HepG2 (cell line): ENCODE results near the gene HBA2. TPM values are rescaled to one million over a fixed set of nuclear protein-coding genes. Genes with fewer than 3 reads are reported as not detected.
A peak's percentile ranks its signal among the peaks of the same experiment; 100 is the strongest.

Source experiments
- ATAC-seq: fragments of 200-7000 bp; cut with Tn5 transposase; 3 replicates; pipeline ENCODE4 v1.9.1; 2020; ENCODE audit warnings: mild to moderate bottlenecking, moderate library complexity
- BruUV-seq: library from RNA; stranded (reverse); fragments of 400-500 nt; replicated peaks from 2 replicates; lab custom pipeline; 2021; lab: Mats Ljungman, UMichigan
- CTCF ChIA-PET: fragments of 300-600 bp; formaldehyde crosslinking; extraction: SDS; loops from one replicate; lab custom pipeline; 2021; ENCODE audit warnings: low total read pairs, inconsistent platforms, low intra/inter-chr PET ratio; lab: Yijun Ruan, JAX
- POLR2A ChIA-PET: fragments of 350-600 bp; sonication (Branson Sonifier 250); formaldehyde crosslinking; loops from one replicate; lab custom pipeline; 2020; ENCODE audit warnings: antibody characterized with exemption, inconsistent platforms; lab: Yijun Ruan, JAX
- DNase-seq: peaks from one replicate; pipeline ENCODE4 v3.0.0-alpha.2; 2015; ENCODE audit warnings: low spot score
- FAIRE-seq: peaks from 3 replicates; lab custom pipeline; 2011; peaks lifted over from hg19 to GRCh38; lab: Jason Lieb, UNC
- H2AFZ ChIP-seq: one replicate; pipeline ENCODE4 v1.6.1; 2011; ENCODE audit warnings: low read length, inconsistent platforms
- H3K27ac ChIP-seq: fragments of 300-600 bp; 3 replicates; pipeline ENCODE4 v1.8.0; 2011; ENCODE audit warnings: mixed run types, mild to moderate bottlenecking, mixed read lengths, low read length, inconsistent platforms; ENCODE audit not compliant: insufficient read depth; ENCODE audit errors: extremely low read length
- H3K27me3 ChIP-seq, 2 experiments: fragments of 200-600 bp in 1 of 2; 2 replicates in 1 of 2; 3 replicates in 1 of 2; pipeline versions ENCODE4 v1.6.0 to v1.8.0; 2011; ENCODE audit warnings: low read length in 2 of 2, mild to moderate bottlenecking in 2 of 2, moderate library complexity in 2 of 2, inconsistent platforms in 1 of 2; ENCODE audit not compliant: insufficient read depth in 2 of 2, control insufficient read depth in 1 of 2
- H3K36me3 ChIP-seq, 2 experiments: fragments of 200-600 bp in 1 of 2; replicated peaks in 1 of 2; 2 replicates in 1 of 2; 3 replicates in 1 of 2; pipeline versions ENCODE4 v1.5.1 to v1.8.0; 2011; ENCODE audit warnings: low read length in 2 of 2, inconsistent platforms in 1 of 2; ENCODE audit not compliant: insufficient read depth in 2 of 2, control insufficient read depth in 1 of 2
- H3K4me1 ChIP-seq: 2 replicates; pipeline ENCODE4 v1.5.1; 2012; ENCODE audit warnings: low read length, inconsistent platforms; ENCODE audit not compliant: insufficient read depth
- H3K4me2 ChIP-seq: 2 replicates; pipeline ENCODE4 v1.6.0; 2011; ENCODE audit warnings: low read depth, low read length, inconsistent platforms
- H3K4me3 ChIP-seq, 3 experiments: fragments of 200-600 bp in 1 of 3; sonication (generic), shearing (Covaris generic) in 1 of 3; replicated peaks in 1 of 3; 2 replicates each; pipeline ENCODE4 v1.5.1; 2011 to 2016; ENCODE audit warnings: low read length in 3 of 3, inconsistent platforms in 2 of 3, low read depth in 2 of 3, mild to moderate bottlenecking in 2 of 3, control low read depth in 1 of 3, mixed read lengths in 1 of 3; ENCODE audit not compliant: insufficient read depth in 1 of 3
- H3K79me2 ChIP-seq: one replicate; pipeline ENCODE4 v1.6.1; 2011; ENCODE audit warnings: low read length, inconsistent platforms; ENCODE audit not compliant: insufficient read depth
- H3K9ac ChIP-seq: 2 replicates; pipeline ENCODE4 v1.6.0; 2011; ENCODE audit warnings: mild to moderate bottlenecking, low read depth, low read length, inconsistent platforms; ENCODE audit not compliant: insufficient read depth
- H3K9me3 ChIP-seq: 2 replicates; pipeline ENCODE4 v1.5.1; 2012; ENCODE audit warnings: mild to moderate bottlenecking, low read length
- H4K20me1 ChIP-seq: 2 replicates; pipeline ENCODE4 v1.6.0; 2011; ENCODE audit warnings: inconsistent platforms, mild to moderate bottlenecking, low read length, moderate library complexity; ENCODE audit not compliant: insufficient read depth
- DR1 ChIP-seq: sonication (generic); formaldehyde crosslinking; IDR thresholded peaks from 2 replicates; pipeline ENCODE4 v1.8.0; 2021; ENCODE audit warnings: mild to moderate bottlenecking, missing genetic modification reagents, inconsistent platforms
- ETV6 ChIP-seq: sonication (generic); formaldehyde crosslinking; conservative IDR thresholded peaks from 2 replicates; pipeline ENCODE4 v1.4.0; 2020; ENCODE audit warnings: missing genetic modification reagents
- FOSL2 ChIP-seq: sonication (generic); formaldehyde crosslinking; IDR thresholded peaks from 2 replicates; pipeline ENCODE4 v1.4.0; 2020; ENCODE audit warnings: missing genetic modification reagents
- LCORL ChIP-seq, 2 experiments: fragments of 450-650 bp in 1 of 2; sonication (generic) in 1 of 2; formaldehyde crosslinking in 1 of 2; IDR thresholded peaks; 2 replicates each; pipeline versions ENCODE4 v1.5.0 to v1.6.1; 2017 to 2020; ENCODE audit warnings: antibody characterized with exemption in 1 of 2, missing genetic modification reagents in 1 of 2
- MATR3 ChIP-seq: sonication (generic); formaldehyde crosslinking; IDR thresholded peaks from 2 replicates; pipeline ENCODE4 v1.4.0; 2020; ENCODE audit warnings: missing genetic modification reagents
- MAZ ChIP-seq, 2 experiments: sonication (generic) in 1 of 2; formaldehyde crosslinking in 1 of 2; IDR thresholded peaks; 2 replicates each; pipeline versions ENCODE4 v1.5.0 to v1.6.1; 2012 to 2020; ENCODE audit warnings: low read depth in 2 of 2, mild to moderate bottlenecking in 2 of 2, borderline replicate concordance in 1 of 2, improper control_type of control experiment in 1 of 2, low read length in 1 of 2, missing genetic modification reagents in 1 of 2, moderate library complexity in 1 of 2
- MED8 ChIP-seq: sonication (generic); formaldehyde crosslinking; IDR thresholded peaks from 2 replicates; pipeline ENCODE4 v1.8.1; 2023; ENCODE audit warnings: mild to moderate bottlenecking, missing genetic modification reagents; ENCODE audit not compliant: insufficient replicate concordance
- NR1H2 ChIP-seq: sonication (generic); formaldehyde crosslinking; IDR thresholded peaks from 2 replicates; pipeline ENCODE4 v1.8.1; 2022; ENCODE audit warnings: low read depth, missing genetic modification reagents, borderline replicate concordance
- NRL ChIP-seq: sonication (generic); formaldehyde crosslinking; IDR thresholded peaks from 2 replicates; pipeline ENCODE4 v1.5.0; 2020; ENCODE audit warnings: missing genetic modification reagents, mild to moderate bottlenecking, moderate library complexity, borderline replicate concordance
- PAF1 ChIP-seq: IDR thresholded peaks from 2 replicates; pipeline ENCODE4 v1.6.1; 2016; ENCODE audit warnings: missing genetic modification reagents, missing compliant biosample characterization
- RAD51 ChIP-seq: fragments of 450-650 bp; IDR thresholded peaks from 2 replicates; pipeline ENCODE4 v1.6.1; 2016; ENCODE audit warnings: borderline replicate concordance
- REPIN1 ChIP-seq: sonication (generic); formaldehyde crosslinking; IDR thresholded peaks from 2 replicates; pipeline ENCODE4 v1.8.0; 2022; ENCODE audit warnings: missing genetic modification reagents, low read depth, mild to moderate bottlenecking, borderline replicate concordance
- TCF7L2 ChIP-seq: IDR thresholded peaks from 2 replicates; pipeline ENCODE4 v1.6.1; 2011; ENCODE audit warnings: mild to moderate bottlenecking, low read depth, low read length, moderate library complexity
- WIZ ChIP-seq: sonication (generic); formaldehyde crosslinking; IDR thresholded peaks from 2 replicates; pipeline ENCODE4 v1.5.1; 2020; ENCODE audit warnings: mild to moderate bottlenecking, missing genetic modification reagents
- ZFP41 ChIP-seq: sonication (generic); formaldehyde crosslinking; IDR thresholded peaks from 2 replicates; pipeline ENCODE4 v1.4.0; 2020; ENCODE audit warnings: mild to moderate bottlenecking, missing genetic modification reagents, borderline replicate concordance
- ZSCAN21 ChIP-seq: sonication (generic); formaldehyde crosslinking; IDR thresholded peaks from 2 replicates; pipeline ENCODE4 v1.8.0; 2022; ENCODE audit warnings: mild to moderate bottlenecking, missing genetic modification reagents, moderate library complexity, borderline replicate concordance
- WGBS: methylation state at CpG from one replicate; pipeline ENCODE4 v1.1.6; 2017; ENCODE audit warnings: low lambda C conversion rate; 5-methylcytosine and 5-hydroxymethylcytosine counted together
- in situ Hi-C: cut with HindIII; loops from 2 replicates; pipeline ENCODE4 v1.10.0; 2017; ENCODE audit warnings: low pct_unique_long_range_greater_than_20kb; ENCODE audit not compliant: extremely low pct_ligation_motif_present
- intact Hi-C: fragments of 100-400 bp; cut with micrococcal nuclease; formaldehyde crosslinking; loops from one replicate; pipeline ENCODE4 v1.10.0; 2022; ENCODE audit not compliant: unreplicated experiment
- polyA plus RNA-seq, 8 experiments: library from polyadenylated mRNA; depleted of rRNA in 3 of 8; stranded (reverse) in 7 of 8; unstranded in 1 of 8; fragments of >200 nt; fragmentation: Illumina TruSeq in 4 of 8; extraction: Trizol in 4 of 8; gene quantifications; 2 replicates each; pipeline versions ENCODE4 v1.2.1 to v1.2.3, GENCODE V29; 2011 to 2016; ENCODE audit warnings: low read depth in 4 of 8, missing spikeins in 1 of 8, mixed read lengths in 1 of 8; ENCODE audit not compliant: insufficient read depth in 1 of 8
- total RNA-seq, 5 experiments: library from RNA; depleted of rRNA; stranded (reverse); fragments of >200 nt; fragmentation: Illumina TruSeq; extraction: Trizol; gene quantifications; 2 replicates each; pipeline ENCODE4 v1.2.3, GENCODE V29; 2016; ENCODE audit warnings: low read depth in 1 of 5
- TF ChIP-seq, protein P1 (sequence below): sonication (generic); formaldehyde crosslinking; IDR thresholded peaks from 2 replicates; pipeline ENCODE4 v1.5.0; 2020; ENCODE audit warnings: missing genetic modification reagents
- TF ChIP-seq, protein P2 (sequence below): sonication (generic); formaldehyde crosslinking; IDR thresholded peaks from 2 replicates; pipeline ENCODE4 v1.8.1; 2023; ENCODE audit warnings: mild to moderate bottlenecking, missing genetic modification reagents
- TF ChIP-seq, protein P3 (sequence below): sonication (generic); formaldehyde crosslinking; IDR thresholded peaks from 2 replicates; pipeline ENCODE4 v1.5.1; 2020; ENCODE audit warnings: missing genetic modification reagents, mild to moderate bottlenecking, borderline replicate concordance

HBA2 gene
- total and polyA plus RNA-seq, 2 of the 13 experiments (the other 11 are each of a cell fraction or from before 2014, with no cell fraction given): not detected

DNA sequence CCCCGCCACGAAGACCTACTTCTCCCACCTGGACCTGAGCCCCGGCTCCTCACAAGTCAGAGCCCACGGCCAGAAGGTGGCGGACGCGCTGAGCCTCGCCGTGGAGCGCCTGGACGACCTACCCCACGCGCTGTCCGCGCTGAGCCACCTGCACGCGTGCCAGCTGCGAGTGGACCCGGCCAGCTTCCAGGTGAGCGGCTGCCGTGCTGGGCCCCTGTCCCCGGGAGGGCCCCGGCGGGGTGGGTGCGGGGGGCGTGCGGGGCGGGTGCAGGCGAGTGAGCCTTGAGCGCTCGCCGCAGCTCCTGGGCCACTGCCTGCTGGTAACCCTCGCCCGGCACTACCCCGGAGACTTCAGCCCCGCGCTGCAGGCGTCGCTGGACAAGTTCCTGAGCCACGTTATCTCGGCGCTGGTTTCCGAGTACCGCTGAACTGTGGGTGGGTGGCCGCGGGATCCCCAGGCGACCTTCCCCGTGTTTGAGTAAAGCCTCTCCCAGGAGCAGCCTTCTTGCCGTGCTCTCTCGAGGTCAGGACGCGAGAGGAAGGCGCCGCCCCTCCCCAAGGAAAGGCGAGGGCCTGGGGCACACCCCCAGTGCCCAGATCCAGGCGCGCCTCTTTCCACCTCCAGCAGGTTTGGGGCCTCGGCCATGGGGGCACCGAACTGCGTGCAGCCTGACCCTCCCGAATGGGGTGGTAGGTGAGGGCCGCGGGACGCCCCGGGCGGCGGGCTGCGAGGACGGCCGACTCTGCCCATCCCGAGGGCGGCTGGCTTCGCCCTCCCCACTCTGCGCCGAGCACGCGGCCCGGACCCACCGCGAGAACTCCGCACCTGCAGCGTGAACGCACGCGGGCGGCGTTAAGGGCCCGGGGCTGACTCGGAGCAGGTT is 8.2 kb downstream of the HBA2 start (continued):
- TF ChIP-seq DR1 (CRISPR knock-in tag) (peak; percentile 81), WIZ (CRISPR knock-in tag) (peak; percentile 78; the same call in 1 of the 2 replicates), FOSL2 (CRISPR knock-in tag) (no peak), NR1H2 (peak; percentile 98; the same call in 1 of the 2 replicates), REPIN1 (peak; percentile 98), ZFP41 (CRISPR knock-in tag) (peak; percentile 98)
- TF ChIP-seq, protein P1, sequence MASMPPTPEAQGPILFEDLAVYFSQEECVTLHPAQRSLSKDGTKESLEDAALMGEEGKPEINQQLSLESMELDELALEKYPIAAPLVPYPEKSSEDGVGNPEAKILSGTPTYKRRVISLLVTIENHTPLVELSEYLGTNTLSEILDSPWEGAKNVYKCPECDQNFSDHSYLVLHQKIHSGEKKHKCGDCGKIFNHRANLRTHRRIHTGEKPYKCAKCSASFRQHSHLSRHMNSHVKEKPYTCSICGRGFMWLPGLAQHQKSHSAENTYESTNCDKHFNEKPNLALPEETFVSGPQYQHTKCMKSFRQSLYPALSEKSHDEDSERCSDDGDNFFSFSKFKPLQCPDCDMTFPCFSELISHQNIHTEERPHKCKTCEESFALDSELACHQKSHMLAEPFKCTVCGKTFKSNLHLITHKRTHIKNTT (CRISPR knock-in tag): no peak
- TF ChIP-seq, all 625 proteins: peak for 449

DNA sequence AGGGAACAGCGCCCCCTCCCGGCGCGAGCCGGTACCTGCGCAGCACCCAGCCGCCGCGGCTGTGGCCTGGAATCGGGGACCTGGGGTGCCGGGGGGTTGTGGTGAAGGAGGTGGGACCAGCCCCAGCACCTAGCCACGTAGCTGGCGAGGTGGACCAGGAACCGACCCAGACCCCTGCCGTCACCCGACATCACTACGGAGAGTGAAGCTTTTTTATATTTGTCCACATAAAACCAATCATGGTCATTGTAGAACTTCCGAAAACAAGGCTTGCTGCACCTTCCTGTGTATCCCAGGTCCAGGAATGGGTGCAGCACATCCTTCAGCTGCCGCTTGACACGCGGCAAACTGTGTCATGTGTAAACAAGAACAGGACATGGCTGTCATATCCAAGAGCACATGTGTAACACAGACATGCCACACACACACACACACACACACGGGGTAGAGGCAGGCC is 8.9 kb downstream of the HBA2 start:
- POLR2A ChIA-PET: no interaction called here
- no peak for FAIRE-seq
- no peak for DNase-seq
- no peaks in the 10 kb centered on the region for H3K36me3 ChIP-seq
- no peak overlapping the region for H2AFZ ChIP-seq
- 0 out of 2 replicates have a peak, but pooled peaks cover 4% of the 10 kb centered on the region for H4K20me1 ChIP-seq
- intact Hi-C loops: loop anchor here (1.0 to 2.0 kb wide), 2 partner anchors 43 to 116 kb away; no protein-coding TSS in a partner anchor
- no TSS peak for BruUV-seq
- H3K9me3 ChIP-seq: no peaks in the 10 kb centered on the region
- H3K9ac ChIP-seq: no peak overlapping the region
- H3K27me3 ChIP-seq: peaks cover 0 to 11% of the 10 kb centered on the region in 2 experiments; a peak in 3 of 5 replicates
- no peaks in the 10 kb centered on the region for H3K79me2 ChIP-seq
- H3K4me1 ChIP-seq: peaks cover 23% of the 10 kb centered on the region
- CTCF ChIA-PET: interaction anchor here (2.5 to 3.2 kb wide), 2 partner anchors 64 to 75 kb away, joined by 17 to 23 read pairs; no protein-coding TSS in a partner anchor
- H3K4me2 ChIP-seq: peak overlapping the region; percentile 38; the same call in 1 of the 2 replicates
- H3K4me3 ChIP-seq: no peak overlapping the region; a peak in 1 of 6 replicates
- in situ Hi-C loops: loop anchor here (5.0 kb wide), 1 partner anchor 74 kb away; no protein-coding TSS in a partner anchor
- H3K27ac ChIP-seq: no peak overlapping the region
- 94% methylated on average over 2 of the region's 22 CpGs for WGBS
- ATAC-seq: no peak
- TF ChIP-seq MATR3 (CRISPR knock-in tag) (no peak), ZSCAN21 (CRISPR knock-in tag) (no peak), LCORL (IDR thresholded peaks at IDR 0.05) (no peak), LCORL (CRISPR knock-in tag; IDR thresholded peaks at IDR 0.05) (no peak; the same call in 1 of the 2 replicates), NRL (CRISPR knock-in tag) (no peak), MED8 (CRISPR knock-in tag) (no peak), ETV6 (no peak), RAD51 (no peak), MAZ (IDR thresholded peaks at IDR 0.05; ENCODE audit: borderline replicate concordance, low read depth, low read length) (no peak), MAZ (CRISPR knock-in tag; IDR thresholded peaks at IDR 0.05; ENCODE audit: low read depth) (no peak), DR1 (CRISPR knock-in tag) (no peak; the same call in 1 of the 2 replicates), TCF7L2 (no peak), PAF1 (CRISPR knock-in tag) (no peak)
- TF ChIP-seq, protein P2, sequence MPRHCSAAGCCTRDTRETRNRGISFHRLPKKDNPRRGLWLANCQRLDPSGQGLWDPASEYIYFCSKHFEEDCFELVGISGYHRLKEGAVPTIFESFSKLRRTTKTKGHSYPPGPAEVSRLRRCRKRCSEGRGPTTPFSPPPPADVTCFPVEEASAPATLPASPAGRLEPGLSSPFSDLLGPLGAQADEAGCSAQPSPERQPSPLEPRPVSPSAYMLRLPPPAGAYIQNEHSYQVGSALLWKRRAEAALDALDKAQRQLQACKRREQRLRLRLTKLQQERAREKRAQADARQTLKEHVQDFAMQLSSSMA: no peak
- TF ChIP-seq, protein P3, sequence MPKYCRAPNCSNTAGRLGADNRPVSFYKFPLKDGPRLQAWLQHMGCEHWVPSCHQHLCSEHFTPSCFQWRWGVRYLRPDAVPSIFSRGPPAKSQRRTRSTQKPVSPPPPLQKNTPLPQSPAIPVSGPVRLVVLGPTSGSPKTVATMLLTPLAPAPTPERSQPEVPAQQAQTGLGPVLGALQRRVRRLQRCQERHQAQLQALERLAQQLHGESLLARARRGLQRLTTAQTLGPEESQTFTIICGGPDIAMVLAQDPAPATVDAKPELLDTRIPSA (CRISPR knock-in tag): no peak
